Ammon's horn (tissue), 1 donor: ENCODE results near the gene EBLN1.

Experiments
- DNase-seq: peaks from one replicate; pipeline ENCODE4 v3.0.0-alpha.2; 2016; ENCODE audit warnings: low spot score

EBLN1 gene

DNA sequence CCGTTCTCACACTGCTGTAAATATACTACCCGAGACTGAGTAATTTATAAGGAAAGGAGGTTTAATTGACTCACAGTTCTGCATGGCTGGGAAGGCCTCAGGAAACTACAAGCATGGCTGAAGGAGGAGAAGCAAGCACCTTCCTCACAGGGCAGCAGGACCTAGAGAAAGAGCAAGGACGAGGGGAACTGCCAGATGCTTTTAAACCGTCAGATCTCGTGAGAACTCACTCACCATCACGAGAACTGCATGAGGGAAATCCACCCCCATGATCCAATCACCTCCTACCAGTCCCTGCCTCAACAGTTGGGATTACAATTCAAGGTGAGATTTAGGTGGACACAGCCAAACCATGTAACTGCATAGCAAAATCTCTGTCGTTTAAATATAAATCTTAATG is at the start of gene EBLN1:
Gene EBLN1 (minus strand): TSS at position 174 of the 400 bp plus-strand sequence. CDS start 8,032 bp downstream, outside the sequence.
- no peak for DNase-seq

DNA sequence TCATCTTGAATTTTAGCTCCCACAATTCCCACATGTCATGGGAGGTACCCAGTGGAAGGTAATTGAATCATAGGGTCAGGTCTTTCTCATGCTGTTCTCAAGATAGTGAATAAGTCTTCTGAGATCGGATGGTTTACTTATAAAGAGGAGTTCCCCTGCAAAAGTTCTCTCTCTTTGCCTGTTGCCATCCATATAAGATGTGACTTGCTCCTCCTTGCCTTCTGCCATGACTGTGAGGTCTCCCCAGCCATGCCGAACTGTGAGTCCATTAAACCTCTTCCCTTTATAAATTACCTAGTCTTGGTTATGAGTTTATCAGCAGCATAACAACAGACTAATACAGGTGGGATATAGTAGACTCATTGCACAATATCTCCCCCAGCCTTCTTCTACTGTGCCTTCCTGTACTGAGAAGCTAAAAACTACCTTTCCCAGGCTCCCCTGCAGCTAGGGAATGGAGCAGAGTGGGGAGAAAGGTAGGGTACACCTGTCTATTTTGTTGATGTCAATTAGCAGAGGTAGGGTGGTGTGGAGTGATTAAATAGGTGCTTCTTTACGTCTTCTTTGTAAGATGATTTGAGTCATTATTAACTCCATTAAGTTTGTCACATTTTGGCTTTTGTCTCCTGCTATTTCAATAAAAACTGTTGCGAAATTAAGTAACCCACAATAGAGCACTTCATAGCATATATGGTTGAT is 48.2 kb upstream of the EBLN1 start:
- DNase-seq, result no peak

DNA sequence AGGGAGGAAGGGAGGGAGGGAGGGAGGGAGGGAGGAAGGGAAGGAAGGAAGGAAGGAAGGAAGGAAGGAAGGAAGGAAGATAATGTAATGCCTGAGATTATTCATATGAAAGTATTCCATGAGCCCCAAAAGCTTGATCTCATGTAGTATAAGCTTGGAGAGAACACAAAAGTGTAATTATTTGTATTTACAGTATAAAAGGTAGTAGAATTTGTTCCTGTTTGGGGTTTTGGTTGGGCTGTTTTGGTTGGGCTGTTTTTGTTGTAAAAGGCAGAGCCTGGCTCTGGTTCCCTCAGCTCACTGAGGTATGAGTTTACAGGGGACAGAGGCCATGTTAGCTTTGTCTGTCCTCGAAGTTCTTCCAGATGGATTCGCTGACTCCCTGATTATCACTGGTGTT is 45.3 kb upstream of the EBLN1 start:
- DNase-seq, result no peak

DNA sequence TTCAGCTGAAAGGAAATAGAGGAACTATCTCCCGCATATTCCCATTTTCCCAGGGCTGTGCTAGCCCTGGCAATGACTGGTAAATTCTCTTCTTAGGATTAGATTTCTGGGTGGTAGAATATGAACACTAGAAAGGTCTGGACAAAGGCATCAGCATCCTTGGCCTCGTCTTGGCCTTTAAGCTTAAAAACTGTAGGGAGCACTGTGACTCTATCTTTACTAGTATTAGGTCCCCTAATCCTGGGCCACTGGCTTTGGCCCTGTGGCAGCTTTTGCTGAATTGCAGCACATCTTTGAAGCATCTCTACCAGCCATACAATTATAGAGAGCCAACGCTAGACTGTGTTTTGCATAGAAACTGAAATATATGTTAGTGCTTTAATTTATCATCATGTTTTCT is 41.5 kb upstream of the EBLN1 start:
- DNase-seq, result no peak

DNA sequence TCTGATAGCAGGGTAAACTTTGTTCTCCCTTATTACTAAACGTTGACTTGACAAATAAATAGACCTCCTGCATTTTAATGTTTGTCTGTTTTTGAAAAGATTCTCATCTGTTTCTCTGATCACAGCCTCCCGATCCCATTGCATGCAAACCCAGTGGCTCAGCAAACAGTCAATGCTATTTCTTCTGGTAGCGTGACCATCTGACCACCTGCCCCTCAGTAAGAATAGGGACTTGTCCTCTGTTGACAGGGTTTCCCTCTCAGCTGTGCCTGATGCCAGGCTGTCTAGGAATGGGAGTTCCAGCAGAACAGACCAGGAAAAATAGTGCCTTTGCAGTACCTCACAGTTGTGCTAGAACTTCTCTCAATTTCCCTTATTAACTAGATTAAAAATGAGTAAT is 40.7 kb upstream of the EBLN1 start:
- DNase-seq, result peak; percentile 68

DNA sequence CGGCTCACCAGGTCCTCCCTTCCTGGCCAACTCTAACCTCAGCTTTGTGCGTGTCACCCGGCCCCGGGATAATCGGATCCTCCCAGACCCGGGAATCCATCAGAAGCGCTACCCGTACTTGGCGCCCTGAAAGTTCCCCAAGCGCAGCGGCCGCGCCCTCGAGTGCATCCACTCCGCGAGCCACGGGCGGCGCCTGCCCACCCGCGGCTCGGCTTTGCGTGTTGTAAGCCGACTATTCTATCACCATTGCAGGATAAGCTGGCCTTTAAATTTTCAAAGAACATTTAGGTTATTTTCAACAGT is 35.7 kb upstream of the EBLN1 start:
- peak; percentile 17 for DNase-seq

DNA sequence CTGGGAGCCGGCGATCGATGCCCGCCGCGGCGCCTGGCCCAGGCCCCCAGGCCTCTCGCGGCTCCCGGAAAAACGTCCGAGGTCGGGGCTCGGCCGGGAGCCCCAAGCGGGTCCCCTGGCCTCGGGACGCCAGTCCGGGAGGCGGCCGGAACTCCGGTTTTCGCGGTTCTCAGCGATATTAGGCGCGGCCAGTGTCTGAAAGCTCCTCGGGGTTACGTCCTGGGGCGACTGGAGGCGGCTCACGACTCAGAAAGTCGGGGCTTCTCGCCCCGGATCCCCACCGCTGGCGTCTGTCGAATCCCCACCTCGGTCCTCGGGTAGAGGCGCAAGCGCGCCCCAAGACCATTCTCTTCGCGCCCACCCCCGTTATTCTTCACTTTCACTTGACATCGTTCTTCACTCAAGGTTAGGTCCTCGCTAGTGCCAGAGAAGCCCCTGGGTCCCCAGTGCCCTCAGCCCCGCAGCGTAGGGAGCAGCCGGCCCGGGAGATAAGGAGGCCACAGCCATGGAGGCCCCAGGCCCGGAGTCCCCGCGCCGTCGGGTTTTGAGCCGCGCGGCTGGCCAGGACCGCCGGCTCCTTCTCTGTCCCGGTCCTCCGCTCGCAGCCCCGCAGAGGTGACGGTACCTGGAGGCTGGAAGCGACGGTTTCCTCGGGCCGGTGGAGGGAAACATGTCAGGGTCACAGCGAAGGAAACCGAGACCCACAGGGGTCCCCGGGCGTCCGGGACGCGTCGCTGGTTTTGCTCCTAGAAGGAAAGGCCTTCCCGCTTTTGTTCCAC is 35.2 kb upstream of the EBLN1 start:
- no peak for DNase-seq

DNA sequence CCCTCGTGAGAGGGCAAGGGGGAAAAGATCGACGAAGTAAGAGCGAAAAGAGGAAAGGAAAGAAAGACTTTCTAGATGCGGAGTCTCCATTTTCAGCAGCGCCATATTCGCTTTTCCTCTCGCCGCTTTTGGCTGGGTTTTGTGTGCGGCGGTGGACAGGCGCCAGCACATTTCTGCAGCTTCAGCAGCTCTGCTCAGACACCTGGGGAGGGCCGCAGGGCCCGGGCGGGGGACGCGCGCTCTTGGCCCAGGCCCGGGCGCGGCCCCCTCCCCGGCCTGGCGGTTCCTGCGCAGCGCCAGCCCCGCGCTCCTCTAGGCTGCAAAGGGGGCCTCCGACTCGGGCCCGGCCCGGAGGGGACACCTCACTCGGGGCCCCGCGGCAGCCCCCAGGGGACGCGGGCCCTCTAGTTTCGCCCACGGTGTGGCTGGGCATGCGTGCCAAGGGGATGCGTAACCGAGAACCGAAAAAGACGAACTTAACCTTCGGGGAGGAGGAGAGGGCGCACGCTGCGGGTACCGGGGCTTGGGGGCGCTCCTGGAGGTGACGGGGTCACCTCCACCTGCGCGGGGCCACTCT is 34.5 kb upstream of the EBLN1 start:
- peak; percentile 60 for DNase-seq

DNA sequence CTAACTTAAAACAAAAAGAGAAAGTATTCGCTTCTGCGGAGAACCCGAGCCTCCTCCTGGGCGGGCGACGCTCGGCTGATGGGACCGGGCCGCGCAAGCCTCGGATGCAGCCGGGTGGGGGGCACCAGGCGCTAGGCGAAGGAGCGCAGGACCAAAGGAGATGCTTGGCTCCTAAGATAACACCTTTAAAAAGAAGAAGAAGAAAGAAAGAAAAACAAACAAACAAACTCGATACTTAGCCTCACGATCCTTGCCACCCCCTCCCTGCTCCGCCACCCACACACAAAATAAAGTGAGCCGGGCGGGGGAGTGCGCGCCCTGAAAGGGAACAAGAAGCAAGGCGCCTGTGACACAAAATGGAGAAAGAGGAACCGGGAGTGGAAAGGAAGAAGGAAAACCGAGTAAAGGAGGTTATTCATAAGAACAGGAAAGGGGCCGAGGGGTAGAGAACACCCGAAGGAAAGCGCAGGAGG is 34.0 kb upstream of the EBLN1 start:
- DNase-seq, result peak; percentile 73

DNA sequence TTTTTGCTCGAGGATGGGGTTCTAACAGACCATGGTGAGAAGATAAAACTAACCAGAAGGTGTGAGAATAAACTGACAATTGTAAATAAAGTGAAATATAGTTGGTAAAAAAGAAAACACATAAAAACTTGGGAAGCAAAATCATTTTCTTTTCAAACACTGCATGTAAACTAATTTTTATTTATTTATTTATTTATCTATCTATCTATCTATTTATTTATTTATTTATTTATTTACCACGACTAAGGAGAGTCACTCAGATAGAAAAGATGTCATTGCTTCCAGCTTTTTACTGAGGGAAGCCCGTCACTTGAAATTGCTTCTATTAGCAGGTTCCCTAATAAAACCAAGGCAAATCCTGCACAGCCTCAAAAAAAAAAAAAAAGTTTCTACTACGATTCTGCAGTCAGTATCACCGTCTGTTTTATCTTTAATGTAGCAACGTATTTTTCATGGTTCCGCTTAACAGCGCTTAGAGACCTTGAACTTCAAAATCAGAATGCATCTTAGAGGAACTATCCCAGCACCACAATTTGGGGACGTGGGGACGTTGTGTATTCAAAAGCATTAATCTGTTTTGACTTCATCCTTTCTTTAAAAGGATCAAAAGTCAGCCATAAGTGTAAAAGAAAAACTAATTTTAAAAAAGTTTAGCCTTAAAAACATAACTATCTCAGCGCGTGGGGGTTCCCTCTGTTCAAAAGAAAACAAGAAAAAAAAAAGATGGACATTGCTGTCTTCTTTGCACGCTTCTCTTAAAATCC is 33.3 kb upstream of the EBLN1 start:
- peak; percentile 37 for DNase-seq

DNA sequence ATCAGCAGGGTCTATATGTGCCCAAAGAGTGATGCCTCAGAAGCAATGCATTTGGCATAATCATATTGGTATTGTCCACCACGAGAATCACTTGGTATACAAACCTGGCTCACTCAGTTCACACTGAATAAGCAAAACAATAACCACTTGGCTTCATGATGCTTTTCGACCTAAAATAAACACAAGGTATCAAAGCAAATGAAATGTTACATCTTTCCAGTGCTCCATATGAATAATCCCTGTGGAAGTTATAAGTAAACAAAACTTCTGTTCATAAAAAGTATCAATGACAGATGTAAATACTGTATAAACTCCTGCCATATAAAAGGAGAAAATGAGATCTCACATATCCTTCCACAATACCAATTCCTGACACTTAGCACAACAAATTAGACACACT is 29.8 kb upstream of the EBLN1 start:
- no peak for DNase-seq

DNA sequence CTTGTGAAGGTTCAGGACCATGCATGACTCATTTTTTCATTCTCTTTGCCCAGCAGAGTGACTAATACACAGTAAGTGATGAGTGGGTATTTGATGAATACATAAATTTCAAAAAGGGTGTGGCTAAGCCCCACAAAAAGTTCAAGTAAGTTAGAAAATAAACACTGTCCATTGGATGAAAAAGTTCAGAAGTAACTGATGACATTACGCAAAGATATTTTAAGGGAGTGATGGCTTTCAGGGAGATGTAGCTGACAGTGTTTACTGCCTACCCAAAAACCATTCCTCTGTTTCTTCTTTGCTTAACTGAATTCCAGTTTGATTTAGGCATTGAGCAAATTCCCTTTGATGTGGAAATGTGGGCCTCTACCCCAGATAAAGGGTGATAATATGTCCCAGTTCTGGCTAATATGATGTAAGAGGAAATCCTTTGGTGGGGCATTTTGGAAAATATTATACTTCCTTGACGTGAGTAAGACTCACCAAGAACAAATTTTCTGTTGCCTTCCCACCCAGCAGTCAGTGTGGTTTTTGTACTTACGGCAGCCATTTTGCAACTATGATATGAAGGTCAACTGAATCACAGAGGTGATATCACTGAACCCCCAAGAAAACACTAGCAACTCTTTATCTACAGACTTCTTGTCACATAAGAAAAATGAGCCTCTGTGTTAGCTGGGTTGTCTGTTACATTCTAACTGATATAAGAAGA is 29.0 kb upstream of the EBLN1 start:
- no peak for DNase-seq

DNA sequence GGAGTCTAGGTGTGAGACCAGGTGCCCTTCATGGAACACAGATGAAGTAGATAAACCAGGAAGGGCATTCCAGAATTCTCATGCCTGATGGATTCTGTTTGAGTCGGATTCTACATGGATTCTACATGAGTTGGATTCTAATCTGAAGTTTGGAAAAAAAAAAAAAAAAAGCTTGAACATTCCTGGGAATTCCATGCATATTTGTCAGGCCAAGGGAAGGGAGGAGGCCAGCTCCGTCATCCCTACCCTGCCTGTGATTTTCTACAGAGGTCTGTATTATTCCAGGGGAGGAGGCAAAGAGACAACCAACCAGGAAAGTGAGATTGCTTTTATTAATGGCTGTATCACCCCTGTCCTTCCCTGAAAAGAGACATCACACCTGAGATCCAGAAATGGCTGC is 27.8 kb upstream of the EBLN1 start:
- no peak for DNase-seq

DNA sequence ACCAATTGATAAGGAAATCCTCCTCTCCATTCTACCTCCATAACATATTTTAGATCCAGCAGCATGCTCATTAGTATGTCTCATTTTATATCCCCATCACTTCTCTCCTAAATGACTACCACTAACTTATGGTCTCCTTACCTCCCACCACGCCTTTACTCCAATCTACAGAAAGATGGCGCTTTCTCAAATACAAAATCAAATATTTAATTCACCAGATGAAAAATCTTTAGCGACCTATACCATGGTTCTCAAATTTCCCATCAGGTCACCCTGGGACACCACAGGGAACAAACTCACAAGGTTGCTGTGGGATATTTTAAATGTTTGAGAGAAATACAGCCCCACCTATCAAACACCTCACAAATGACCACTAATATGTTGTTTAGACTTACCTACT is 27.0 kb upstream of the EBLN1 start:
- no peak for DNase-seq

DNA sequence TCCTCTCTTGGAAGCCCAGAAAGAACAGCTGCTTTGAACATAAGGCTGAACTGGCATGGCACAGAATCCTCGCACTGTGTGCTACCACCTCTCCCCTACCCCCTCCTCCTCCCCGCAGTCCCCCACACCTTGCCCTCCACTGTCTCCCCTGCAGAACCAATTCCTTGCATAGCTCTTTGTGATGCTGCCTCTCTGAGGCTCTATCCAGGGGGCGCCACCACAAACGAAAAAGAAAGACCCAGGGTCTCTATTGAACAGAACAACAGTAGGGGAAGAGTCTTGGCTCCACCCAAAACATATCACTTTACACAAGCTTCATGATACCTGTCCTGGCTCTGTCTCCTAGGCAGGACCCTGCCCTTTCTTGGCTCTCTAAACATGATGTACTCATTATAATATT is 26.2 kb upstream of the EBLN1 start:
- DNase-seq, result no peak

DNA sequence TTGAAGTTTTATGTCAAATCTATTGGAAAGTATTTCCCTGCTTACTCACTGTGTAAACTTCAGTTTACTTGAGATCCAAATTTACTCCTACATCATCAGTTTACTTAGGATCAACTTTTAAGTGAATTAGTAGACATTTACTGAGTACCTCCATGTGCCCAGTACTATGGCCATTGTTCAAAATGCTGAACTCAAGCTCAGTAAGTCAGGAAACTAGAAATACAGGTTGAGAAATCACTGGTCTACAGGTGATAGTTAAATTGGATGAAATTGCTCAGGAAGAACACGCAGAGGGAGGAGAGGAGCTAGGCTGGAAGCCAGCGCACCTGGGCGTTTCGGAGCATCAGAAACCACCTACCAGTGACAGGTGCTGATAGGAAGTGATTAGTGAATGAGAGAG is 25.5 kb upstream of the EBLN1 start:
- no peak for DNase-seq

DNA sequence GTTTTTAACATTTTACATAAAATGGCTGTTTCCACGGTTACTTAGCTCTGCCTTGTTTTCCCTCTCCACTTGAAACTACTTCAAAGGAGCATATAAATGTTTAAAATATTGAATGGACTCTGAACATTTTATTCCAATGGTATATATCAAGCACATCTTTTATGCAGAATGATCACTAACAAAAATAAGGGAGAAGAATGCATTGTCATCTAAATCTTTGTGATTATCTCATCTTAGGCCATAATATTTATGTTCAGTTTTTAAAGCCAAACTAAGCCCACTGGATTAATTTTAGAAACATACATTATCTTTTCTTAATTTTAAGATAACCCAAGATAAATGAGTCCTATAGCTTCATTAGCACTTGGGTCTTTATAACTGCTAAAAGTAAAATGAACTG is 13.4 kb upstream of the EBLN1 start:
- DNase-seq, result no peak

DNA sequence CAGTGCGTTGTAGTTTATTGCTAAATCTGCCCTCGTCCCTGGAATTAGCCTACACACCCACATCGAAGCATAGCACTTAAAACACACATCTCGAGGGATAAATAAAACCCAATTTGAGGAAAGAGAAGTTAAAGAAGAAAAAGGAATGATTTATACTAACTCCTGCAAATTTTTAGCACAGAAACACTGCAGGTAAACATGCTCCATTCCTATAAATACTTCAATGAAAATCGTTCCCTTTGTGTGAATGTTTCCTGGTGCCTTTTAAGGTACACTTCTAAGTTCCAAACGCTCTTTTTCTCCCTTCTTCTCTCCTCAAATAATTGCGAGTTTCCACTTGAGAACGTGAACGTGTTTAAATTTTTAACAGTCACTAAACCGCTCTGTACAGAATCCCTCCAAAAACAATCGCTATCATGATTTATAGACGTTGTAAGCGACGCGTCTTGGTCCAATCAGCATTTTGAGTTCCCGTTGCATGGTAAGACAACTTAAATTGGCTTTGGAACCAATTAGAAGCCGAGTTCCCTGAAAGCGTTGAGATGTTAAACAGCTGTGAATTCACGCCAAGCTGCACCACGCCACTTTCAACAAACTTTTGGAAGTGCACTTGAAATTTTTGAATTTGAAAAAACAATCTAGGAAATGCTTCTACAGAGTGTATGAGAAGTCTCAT is 12.5 kb upstream of the EBLN1 start:
- peak; percentile 50 for DNase-seq

DNA sequence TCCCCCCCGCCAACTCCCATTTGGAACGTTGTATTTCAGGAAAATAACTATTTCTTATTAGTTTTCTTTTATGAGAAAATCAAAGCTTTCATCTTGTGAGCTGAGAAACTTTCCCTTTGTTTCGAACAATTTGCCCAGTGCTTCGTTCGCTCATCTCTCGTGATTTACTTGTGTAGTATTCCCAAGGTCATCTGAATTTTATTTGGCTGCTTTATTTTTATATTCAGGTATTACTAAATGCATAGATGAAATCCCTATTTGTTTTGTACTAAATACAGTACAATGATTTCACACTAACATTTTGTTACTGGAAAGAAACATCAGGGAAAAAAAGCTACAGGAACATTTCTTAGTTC is 12.0 kb upstream of the EBLN1 start:
- peak; percentile 9 for DNase-seq

DNA sequence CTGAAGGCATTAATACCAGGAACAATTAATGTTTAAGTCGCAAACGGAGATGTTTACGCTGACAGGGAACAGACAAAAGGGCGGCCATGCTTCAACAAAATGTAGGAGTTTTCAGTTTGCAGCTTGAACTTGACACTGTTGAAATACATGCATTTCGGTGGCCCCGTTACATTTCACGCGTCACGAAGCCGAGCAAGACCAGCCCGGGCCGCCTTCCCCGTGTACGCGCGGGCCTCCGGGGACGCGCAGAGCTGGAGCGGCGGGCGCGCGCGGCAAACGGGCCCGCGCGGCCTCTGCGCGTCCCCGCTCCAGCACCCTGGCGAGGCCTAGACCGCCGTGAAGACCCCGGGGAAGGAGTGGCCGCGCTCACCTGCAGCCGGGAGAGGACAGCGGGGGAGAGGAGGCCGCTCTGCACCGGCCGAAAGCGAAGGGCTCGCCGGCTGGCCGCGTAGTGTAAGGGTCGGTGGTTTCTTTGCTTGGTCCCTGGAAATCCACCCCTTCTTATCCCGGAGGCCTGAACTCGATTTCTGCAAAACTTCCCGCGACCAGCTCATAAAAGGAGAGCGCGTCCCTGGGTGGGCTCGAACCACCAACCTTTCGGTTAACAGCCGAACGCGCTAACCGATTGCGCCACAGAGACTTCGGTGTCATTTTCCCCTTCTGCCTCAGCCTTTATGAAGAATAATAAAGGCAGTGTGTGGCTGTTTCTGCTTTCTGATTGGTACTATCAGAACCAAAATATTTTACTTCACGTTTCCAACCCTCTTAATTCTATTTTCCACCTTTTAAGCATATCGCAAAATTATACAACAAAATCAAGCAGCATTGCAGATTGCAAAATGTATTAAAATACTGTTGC is 11.4 kb upstream of the EBLN1 start:
- DNase-seq, result peak; percentile 91
